ENCODE data around the gene TNKS1BP1. TPM values are rescaled to one million over a fixed set of nuclear protein-coding genes. Genes with fewer than 3 reads are reported as not detected.
"Not testable (repeated sequence)": the region's sequence is repeated elsewhere in the genome, so short reads cannot be mapped to it uniquely, and the experiment has no call there.

TNKS1BP1 gene
- total and polyA plus RNA-seq, 4 donors, result 28.3 to 67.1 (median 47.0) TPM

GRCh38 chr11:57338142-57338541 is 13.4 kb upstream of the TNKS1BP1 start, which contains the start of gene P2RX3:
Gene P2RX3 (plus strand): TSS chr11:57338352. CDS start chr11:57338551, 199 bp downstream.
- Histone ChIP-seq H3K4me3 (ENCODE audit: low read depth in 1 of 3, low read length in 3 of 3) (no peak within 1 kb of the TSS), H3K36me3 (ENCODE audit: control insufficient read depth in 4 of 4, insufficient read depth in 3 of 4, low read depth in 1 of 4, low read length in 3 of 4) (peaks cover 0 to 2% (median under 1%) of the 10 kb centered on the region in 4 donors), H3K9me3 (ENCODE audit: control insufficient read depth in 4 of 4, low read length in 3 of 4) (no peaks in the 10 kb centered on the region), H3K27me3 (ENCODE audit: control insufficient read depth in 4 of 4, insufficient read depth in 4 of 4, low read length in 3 of 4) (no peaks in the 10 kb centered on the region), H3K4me1 (ENCODE audit: control insufficient read depth in 4 of 4, insufficient read depth in 4 of 4, low read length in 3 of 4) (peaks cover 2 to 18% (median 13%) of the 10 kb centered on the region in 4 donors), H3K27ac (ENCODE audit: low read depth in 1 of 2, low read length in 2 of 2) (no peak within 1 kb of the TSS), H3K9ac (ENCODE audit: low read depth in 1 of 2, low read length in 2 of 2) (no peak within 1 kb of the TSS)
- DNase-seq (ENCODE audit: low spot score), result no peak
- 67% methylated on average over 4 of the region's 4 CpGs for WGBS
- TF ChIP-seq JUND (IDR thresholded peaks at IDR 0.05), result no peak
- TF ChIP-seq HNF4A (conservative IDR thresholded peaks at IDR 0.05), result no peak
- TF ChIP-seq FOXA2 (IDR thresholded peaks at IDR 0.05), result no peak

GRCh38 chr11:57336856-57337255 is 12.1 kb upstream of the TNKS1BP1 start:
- 93% methylated on average over 6 of the region's 6 CpGs for WGBS
- not testable (repeated sequence) for DNase-seq (ENCODE audit: low spot score); H3K4me3 ChIP-seq (ENCODE audit: low read depth in 1 of 3, low read length in 3 of 3); H3K27me3 ChIP-seq (ENCODE audit: control insufficient read depth in 4 of 4, insufficient read depth in 4 of 4, low read length in 3 of 4); H3K27ac ChIP-seq (ENCODE audit: low read depth in 1 of 2, low read length in 2 of 2); H3K9ac ChIP-seq (ENCODE audit: low read depth in 1 of 2, low read length in 2 of 2); H3K9me3 ChIP-seq (ENCODE audit: control insufficient read depth in 4 of 4, low read length in 3 of 4)
- Histone ChIP-seq H3K4me1 (ENCODE audit: control insufficient read depth in 4 of 4, insufficient read depth in 4 of 4, low read length in 3 of 4) (peaks cover 2 to 18% (median 13%) of the 10 kb centered on the region in 4 donors), H3K36me3 (ENCODE audit: control insufficient read depth in 4 of 4, insufficient read depth in 3 of 4, low read depth in 1 of 4, low read length in 3 of 4) (peaks cover 0 to 15% (median 11%) of the 10 kb centered on the region in 4 donors)

GRCh38 chr11:57336111-57336666 is 11.4 kb upstream of the TNKS1BP1 start:
- no peaks in the 10 kb centered on the region for H3K9me3 ChIP-seq (ENCODE audit: control insufficient read depth in 4 of 4, low read length in 3 of 4)
- no peaks in the 10 kb centered on the region for H3K27me3 ChIP-seq (ENCODE audit: control insufficient read depth in 4 of 4, insufficient read depth in 4 of 4, low read length in 3 of 4)
- H3K4me3 ChIP-seq (ENCODE audit: low read depth in 1 of 3, low read length in 3 of 3), result peak overlapping the region; percentile 4 to 90 (median 79)
- H3K9ac ChIP-seq (ENCODE audit: low read depth in 1 of 2, low read length in 2 of 2), result peak overlapping the region; percentile 3 to 82
- no peak for TF ChIP-seq MAX (IDR thresholded peaks at IDR 0.05)
- TF ChIP-seq YY1 (IDR thresholded peaks at IDR 0.05), result no peak
- TF ChIP-seq HNF4G (IDR thresholded peaks at IDR 0.05), result no peak
- TF ChIP-seq GABPA (IDR thresholded peaks at IDR 0.05 in 1 of 2, conservative IDR thresholded peaks at IDR 0.05 in 1 of 2), result no peak
- TF ChIP-seq REST (IDR thresholded peaks at IDR 0.05), result no peak
- no peak for TF ChIP-seq SP1 (IDR thresholded peaks at IDR 0.05)
- TF ChIP-seq HNF4A (conservative IDR thresholded peaks at IDR 0.05), result no peak
- TF ChIP-seq FOXA1 (IDR thresholded peaks at IDR 0.05), result no peak
- TF ChIP-seq RXRA (IDR thresholded peaks at IDR 0.05), result no peak
- TF ChIP-seq RAD21 (IDR thresholded peaks at IDR 0.05), result no peak
- no peak for DNase-seq (ENCODE audit: low spot score)
- H3K36me3 ChIP-seq (ENCODE audit: control insufficient read depth in 4 of 4, insufficient read depth in 3 of 4, low read depth in 1 of 4, low read length in 3 of 4), result peaks cover 2 to 21% (median 17%) of the 10 kb centered on the region in 4 donors
- H3K27ac ChIP-seq (ENCODE audit: low read depth in 1 of 2, low read length in 2 of 2), result peak overlapping the region; percentile 5 to 78
- peaks cover 2 to 18% (median 13%) of the 10 kb centered on the region in 4 donors for H3K4me1 ChIP-seq (ENCODE audit: control insufficient read depth in 4 of 4, insufficient read depth in 4 of 4, low read length in 3 of 4)
- 36% methylated on average over 12 of the region's 12 CpGs for whole genome bisulfite sequencing

All from liver (tissue), 9 donors.